ENCODE data around the gene GGCX. TPM values are rescaled to one million over a fixed set of nuclear protein-coding genes. Genes with fewer than 3 reads are reported as not detected.

The GGCX gene
- total and polyA plus RNA-seq, 2 of the 13 experiments (the other 11 are each of a cell fraction or from before 2014, with no cell fraction given) = 72.5 to 103 TPM

GRCh38 chr2:85538507-85539360, 22.6 kb downstream of the GGCX start, which contains the start of gene MAT2A (continued):
- TF ChIP-seq ZNF501 (CRISPR knock-in tag; IDR thresholded peaks at IDR 0.05) (peak; percentile 87), SP1 (IDR thresholded peaks at IDR 0.05) (no peak), SP1 (CRISPR knock-in tag; IDR thresholded peaks at IDR 0.05) (peak; percentile 93), STAT6 (CRISPR knock-in tag; IDR thresholded peaks at IDR 0.05; ENCODE audit: borderline replicate concordance) (no peak), ZHX1 (CRISPR knock-in tag; IDR thresholded peaks at IDR 0.05; ENCODE audit: low read depth) (peak; percentile 71), ZNF317 (CRISPR knock-in tag; IDR thresholded peaks at IDR 0.05) (peak; percentile 90), ZNF556 (CRISPR knock-in tag; IDR thresholded peaks at IDR 0.05; ENCODE audit: borderline replicate concordance) (peak; percentile 97), RELA (CRISPR knock-in tag; IDR thresholded peaks at IDR 0.05) (no peak; the same call in 1 of the 2 replicates), ATF5 (CRISPR knock-in tag; IDR thresholded peaks at IDR 0.05; ENCODE audit: low read depth) (no peak), SKI (IDR thresholded peaks at IDR 0.05; ENCODE audit: partially characterized antibody) (peak; percentile 81), STAT5B (CRISPR knock-in tag; IDR thresholded peaks at IDR 0.05) (peak; percentile 90; the same call in 1 of the 2 replicates), FOXM1 (CRISPR knock-in tag; IDR thresholded peaks at IDR 0.05) (peak; percentile 82), TSC22D2 (CRISPR knock-in tag; IDR thresholded peaks at IDR 0.05; ENCODE audit: borderline replicate concordance) (peak; percentile 91), HMG20A (CRISPR knock-in tag; IDR thresholded peaks at IDR 0.05; ENCODE audit: borderline replicate concordance) (no peak; the same call in 1 of the 2 replicates), KDM3A (CRISPR knock-in tag; IDR thresholded peaks at IDR 0.05; ENCODE audit: low read depth) (peak; percentile 69; the same call in 1 of the 2 replicates), ELK4 (CRISPR knock-in tag; IDR thresholded peaks at IDR 0.05; ENCODE audit: borderline replicate concordance) (peak; percentile 72; the same call in 1 of the 2 replicates), PHF5A (CRISPR knock-in tag; IDR thresholded peaks at IDR 0.05; ENCODE audit: low read depth, unreplicated experiment) (peak; percentile 25), MXD3 (CRISPR knock-in tag; IDR thresholded peaks at IDR 0.05) (peak; percentile 28), KAT2B (IDR thresholded peaks at IDR 0.05; ENCODE audit: borderline replicate concordance, low read depth, low read length) (no peak), ZNF879 (CRISPR knock-in tag; IDR thresholded peaks at IDR 0.05) (no peak; the same call in 1 of the 2 replicates), ZFX (CRISPR knock-in tag; IDR thresholded peaks at IDR 0.05; ENCODE audit: low read depth) (peak; percentile 75)

Data from HepG2 (cell line).